ENCODE measurements around the gene NSMCE1.
"Not testable (repeated sequence)": the region's sequence is repeated elsewhere in the genome, so short reads cannot be mapped to it uniquely, and the experiment has no call there.

The NSMCE1 gene

GRCh38 chr16:27269300-27270150 is 953 bp upstream of the NSMCE1 start:
- no peak for DNase-seq

- no peak for DNase-seq
Measured at GRCh38 chr16:27267037-27267677, 1.4 kb downstream of the NSMCE1 start.

DNA sequence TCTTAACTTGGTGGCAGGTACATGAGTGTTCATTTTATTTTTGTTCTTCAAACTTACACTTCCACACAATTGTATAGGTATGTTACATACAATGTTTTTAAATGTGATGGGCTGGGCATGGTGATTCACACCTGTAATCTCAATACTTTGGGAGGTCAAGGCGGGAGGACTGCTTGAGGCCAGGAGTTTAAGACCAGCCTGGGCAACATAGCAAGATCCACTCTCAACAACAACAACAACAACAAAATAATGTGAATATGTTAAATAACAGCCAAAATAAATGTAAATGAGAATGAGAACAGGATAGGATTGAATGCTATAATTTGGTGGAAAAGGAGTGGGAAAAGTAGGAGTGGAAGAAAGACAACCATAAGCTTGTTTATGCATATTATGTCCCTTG is 2.6 kb downstream of the NSMCE1 start:
- DNase-seq = no peak

DNA sequence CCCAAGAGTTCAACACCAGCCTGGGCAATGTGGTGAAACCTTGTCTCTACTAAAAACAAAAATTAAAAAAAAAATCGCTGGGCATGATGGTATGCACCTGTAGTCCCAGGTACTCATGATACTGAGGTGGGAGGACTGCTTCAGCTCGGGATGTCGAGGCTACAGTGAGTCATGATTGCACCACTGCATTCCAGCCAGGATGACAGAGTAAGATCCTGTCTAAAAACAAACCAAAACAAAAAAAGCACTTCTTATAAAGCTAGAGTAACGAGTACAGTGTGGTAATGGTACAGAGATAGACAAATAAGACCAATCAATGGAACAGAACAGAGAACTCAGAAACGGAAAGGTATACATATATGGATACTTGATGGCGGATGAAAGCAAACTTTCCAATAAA is 4.4 kb downstream of the NSMCE1 start:
- no peak for DNase-seq

DNA sequence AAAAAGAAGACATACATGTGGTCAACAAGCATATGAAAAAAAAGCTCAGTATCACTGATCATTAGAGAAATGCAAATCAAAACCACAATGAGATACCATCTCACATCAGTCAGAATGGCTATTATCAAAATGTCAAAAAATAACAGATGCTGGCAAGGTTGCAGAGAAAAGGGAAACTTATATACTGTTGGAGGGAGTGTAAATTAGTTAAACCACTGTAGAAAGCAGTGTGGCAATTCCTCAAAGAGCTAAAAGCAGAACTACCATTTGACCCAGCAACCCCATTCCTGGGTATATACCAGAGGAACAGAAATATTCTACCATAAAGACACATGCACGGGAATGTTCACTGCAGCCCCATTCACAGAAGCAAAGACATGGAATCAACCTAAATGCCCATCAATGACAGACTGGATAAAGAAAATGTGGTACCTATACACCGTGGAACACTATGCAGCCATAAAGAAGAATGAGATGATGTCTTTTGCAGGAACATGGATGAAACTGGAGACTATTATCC is 5.6 kb downstream of the NSMCE1 start:
- DNase-seq = not testable (repeated sequence)

- DNase-seq = no peak
Measured at GRCh38 chr16:27259710-27260109, 8.9 kb downstream of the NSMCE1 start.

DNA sequence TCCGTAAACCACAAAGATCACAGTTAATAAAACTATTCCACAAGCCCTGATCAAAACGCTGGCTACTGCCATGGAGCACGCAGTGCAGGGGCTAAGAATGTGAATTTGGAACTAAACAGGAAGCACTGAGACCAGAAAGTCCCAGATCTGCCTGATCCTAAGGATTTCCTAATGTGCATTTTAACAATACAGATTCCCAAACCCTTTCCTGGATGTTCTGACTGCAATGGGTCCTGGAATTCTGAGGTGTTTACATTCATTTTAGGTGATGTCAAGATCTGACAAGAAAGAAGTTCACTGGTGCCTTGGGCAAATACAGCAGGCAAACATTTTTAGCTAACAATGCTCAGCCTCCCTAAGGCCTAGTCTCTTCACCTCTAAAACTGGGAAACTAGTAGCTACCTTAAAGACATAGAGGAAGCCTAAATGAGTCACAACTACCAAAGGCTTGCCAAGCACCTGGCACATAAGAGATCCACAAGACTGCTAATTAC is 10.3 kb downstream of the NSMCE1 start:
- DNase-seq = no peak

GRCh38 chr16:27257271-27257670 is 11.3 kb downstream of the NSMCE1 start:
- DNase-seq = no peak

DNA sequence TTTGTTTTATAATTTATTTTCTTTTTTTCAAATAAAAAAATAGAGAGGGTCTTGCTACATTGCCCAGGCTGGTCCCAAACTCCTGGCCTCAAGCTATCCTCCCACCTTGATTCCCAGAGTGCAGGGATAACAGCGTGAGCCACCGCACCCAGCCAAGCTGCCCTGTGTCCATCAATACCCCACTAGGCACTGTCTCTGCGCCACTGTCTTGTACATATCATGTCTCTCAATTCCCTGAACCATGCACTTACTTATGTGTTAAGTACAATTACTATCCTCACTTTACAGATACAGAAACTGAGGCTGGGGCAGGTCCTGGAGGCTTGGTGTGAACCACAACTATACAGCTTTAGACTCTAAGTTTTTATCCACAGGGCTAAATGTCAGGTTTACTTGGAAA is 11.7 kb downstream of the NSMCE1 start:
- DNase-seq = no peak

GRCh38 chr16:27254262-27254811 is 14.2 kb downstream of the NSMCE1 start:
- DNase-seq = no peak

DNA sequence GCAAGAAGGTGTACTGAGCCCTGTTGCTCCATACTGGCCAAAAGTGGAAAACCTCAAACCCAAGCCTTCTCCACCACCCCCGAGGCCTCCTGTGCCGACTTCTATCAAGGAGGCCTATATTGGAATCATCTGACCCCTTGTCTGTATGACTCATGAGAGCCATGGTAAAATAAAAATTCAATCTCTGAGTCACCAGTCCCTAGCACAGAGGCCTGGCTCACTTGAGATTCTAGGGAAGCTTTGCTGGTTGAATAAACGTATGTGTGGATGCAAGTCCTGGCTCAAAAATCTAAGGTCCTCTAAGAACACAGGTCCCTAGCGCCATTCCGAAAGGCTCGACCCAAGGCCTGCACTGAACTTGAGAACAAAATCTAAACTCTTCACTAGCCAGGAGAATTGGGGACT is 15.0 kb downstream of the NSMCE1 start:
- no peak for DNase-seq

DNA sequence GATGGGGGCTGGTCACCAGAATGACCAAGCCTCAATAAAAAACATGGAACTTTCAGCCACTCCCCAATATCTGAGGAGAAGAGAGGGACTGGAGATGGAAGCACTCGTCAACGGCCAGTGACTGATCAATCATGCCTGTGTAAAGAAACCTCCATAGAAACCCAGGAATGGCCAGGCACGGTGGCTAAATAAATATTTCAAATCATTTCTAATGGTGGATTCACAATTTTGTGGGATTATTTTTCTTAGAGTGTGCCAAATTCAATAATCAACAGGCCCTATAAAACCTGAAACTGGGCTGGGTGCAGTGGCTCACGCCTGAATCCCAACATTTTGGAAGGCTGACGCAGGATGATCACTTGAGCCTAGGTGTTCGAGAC is 16.4 kb downstream of the NSMCE1 start:
- DNase-seq = no peak

DNA sequence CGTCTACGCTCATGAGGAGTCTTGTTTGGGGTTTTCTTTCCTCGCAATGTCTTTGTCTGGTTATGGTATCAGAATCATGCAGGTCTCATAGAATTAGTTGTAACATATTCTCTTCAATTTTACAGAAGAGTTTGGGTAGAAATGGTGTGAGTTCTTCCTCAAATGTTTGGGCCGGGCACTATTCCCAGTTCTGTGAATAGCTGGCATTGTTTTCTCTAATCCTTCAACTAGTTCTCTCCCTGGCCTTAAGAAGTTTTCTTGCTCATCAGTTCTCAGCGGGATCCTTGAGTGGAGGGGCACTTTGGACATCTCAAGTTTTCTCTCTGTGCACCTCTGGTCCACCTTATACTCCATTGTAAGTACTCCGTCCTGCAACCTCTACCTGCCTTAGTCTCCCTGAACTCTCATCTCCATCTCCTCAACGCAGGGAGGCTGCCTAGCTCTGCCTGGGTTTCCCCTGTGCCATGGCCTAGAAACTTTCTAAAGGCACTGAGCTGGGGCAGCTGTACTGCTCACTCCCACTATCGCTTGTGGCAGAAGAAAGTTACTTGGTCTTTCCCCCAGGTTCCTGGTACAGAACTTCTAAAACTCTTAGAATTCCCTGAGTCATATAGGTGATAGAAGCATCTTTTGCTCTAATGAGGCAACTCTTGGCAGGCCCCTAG is 16.9 kb downstream of the NSMCE1 start:
- DNase-seq = no peak

GRCh38 chr16:27248886-27249285 is 19.7 kb downstream of the NSMCE1 start:
- not testable (repeated sequence) for DNase-seq

GRCh38 chr16:27248036-27248435 is 20.5 kb downstream of the NSMCE1 start:
- DNase-seq = no peak

- DNase-seq = not testable (repeated sequence)
Measured at GRCh38 chr16:27247076-27247475, 21.5 kb downstream of the NSMCE1 start.

- no peak for DNase-seq
Measured at GRCh38 chr16:27246439-27246838, 22.1 kb downstream of the NSMCE1 start.

DNA sequence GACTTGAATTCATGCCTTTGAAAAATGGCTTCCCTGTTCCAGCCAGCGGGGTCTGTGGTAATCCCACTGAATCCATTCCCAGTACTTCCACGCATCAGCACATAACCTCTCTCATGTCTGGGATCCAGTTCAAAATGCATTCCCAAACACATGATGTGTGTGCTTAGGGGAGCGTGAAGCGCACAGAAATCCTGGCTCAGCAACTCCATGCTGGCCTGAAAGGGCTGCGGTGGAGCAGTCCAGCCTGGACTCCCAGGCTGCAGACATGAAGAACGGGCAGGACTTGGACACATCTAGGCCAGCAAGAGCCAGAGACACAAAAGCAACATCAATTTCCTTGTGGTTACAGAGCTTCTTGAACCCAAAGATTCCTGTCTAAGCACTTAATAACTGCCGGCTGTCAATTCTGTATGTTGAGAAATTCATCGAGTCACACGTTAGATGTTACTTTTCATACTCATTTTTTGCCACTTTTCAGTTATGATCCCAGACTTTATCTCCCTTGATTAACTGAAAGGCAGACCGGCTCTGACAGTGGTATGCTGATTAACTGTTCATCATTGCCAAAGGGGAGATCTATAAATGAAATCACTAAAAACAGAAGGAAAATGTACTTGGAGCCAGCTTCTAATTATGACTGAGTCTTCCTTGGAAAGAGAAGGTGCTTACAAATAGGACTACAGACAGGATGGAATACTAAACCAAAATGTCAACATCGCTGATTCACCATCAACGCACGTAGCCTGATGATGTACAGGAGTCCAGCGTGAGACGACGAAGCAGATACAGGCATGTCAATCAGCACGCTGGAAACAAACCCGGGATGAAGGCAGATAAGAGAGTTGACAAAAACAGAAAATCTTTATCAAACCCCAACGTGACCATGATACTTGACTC is 23.0 kb downstream of the NSMCE1 start:
- peak; percentile 72 for DNase-seq

DNA sequence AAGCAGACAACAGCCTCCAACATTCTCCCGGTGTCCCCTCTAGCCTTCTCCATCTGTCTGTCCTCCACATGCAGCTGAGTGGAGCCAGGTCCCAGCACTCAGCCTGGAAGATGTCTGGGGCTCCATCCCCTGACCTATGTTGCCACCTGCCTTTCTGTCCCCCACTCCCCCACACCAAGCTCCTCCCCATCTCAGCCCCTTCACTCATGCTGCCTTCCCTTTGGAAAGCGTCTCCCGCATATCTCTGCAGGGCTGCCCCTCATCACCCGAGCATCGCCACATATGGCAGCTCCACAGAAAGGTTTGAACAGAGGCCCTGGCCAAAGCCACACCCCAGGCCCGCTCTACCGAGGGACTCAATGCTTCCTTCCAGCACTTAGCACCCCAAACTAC is 24.2 kb downstream of the NSMCE1 start:
- no peak for DNase-seq

DNA sequence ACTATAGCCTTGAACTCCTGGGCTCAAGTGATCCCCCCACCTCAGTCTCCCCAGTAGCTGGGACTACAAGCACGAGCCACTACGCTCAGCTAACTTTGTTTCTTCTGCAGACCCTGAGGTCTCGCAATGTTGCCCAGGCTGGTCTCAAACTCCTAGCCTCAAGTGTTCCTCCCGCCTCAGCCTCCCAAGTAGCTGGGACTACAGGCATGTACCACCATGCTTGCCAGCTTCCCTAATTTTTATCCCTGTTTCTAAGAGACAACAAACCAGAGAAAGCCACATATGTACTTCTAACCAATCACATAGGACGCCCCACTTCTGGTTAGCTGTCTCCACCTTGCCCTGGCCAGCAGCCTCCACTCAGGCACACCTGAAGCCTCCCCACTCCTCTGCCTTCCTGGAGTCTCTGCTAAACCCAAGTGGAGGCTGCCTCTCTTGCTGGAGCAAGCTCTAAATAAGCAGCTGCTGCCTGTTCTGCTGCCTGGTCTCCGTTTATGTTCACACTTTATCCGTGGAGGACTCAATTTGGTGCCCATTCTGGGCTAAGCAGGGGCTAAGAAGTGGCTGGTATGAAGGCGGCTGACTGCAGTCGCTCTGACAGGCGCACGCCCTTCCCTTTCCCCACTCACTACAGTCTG is 24.7 kb downstream of the NSMCE1 start:
- no peak for DNase-seq

DNA sequence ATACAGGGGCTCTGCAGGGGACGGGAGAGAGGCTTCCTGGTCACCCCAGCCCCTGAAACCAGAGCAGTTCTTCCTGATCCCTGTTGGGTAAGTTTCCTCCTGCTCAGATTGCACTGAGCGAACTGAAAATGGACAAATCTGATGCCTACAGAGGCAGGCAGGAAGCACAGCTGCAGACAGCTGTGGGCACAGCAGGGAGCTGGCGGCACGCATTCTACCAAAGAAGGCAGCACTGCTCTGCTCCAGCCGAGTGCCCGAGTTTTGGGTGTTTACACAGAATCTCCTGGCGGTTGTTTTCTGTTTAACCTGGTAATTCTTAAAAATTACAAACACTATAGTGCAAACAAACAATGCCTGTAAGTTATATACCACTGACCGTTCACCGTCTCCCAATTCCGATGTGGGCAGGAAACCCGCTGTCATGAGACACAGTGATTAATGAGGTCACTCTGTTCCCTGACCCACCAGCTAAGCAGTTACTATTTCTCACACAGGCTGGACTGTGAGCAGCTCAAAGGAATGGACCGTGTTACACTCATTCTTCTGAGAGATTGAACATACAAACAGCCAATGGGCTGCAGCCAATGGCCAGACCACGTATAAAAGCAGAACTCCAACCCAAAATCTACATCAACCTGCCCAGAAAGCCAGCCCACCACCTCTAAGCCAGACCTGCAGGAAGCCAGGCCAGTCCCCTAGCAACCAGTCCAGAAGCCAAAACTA is 25.5 kb downstream of the NSMCE1 start:
- DNase-seq = no peak

Measured in NCI-H446 treated with DMSO at 0.1 percent for 48 hours (cell line).